ENCODE results near the gene ZMAT5.

- TF ChIP-seq POLR2AphosphoS5 (IDR thresholded peaks at IDR 0.05; ENCODE audit: borderline replicate concordance, low read depth, low read length) (no peak), EZH2 (IDR thresholded peaks at IDR 0.05) (no peak)
Observed at GRCh38 chr22:29757096-29757495, 9.7 kb downstream of the ZMAT5 start.
